HCT116 (cell line): ENCODE data around the gene PLK5. TPM values are rescaled to one million over a fixed set of nuclear protein-coding genes. Genes with fewer than 3 reads are reported as not detected.

Source experiments
- ATAC-seq: fragments of 200-7000 bp; cut with Tn5 transposase; 2 replicates; pipeline ENCODE4 v1.9.1; 2020; ENCODE audit warnings: mild to moderate bottlenecking, moderate library complexity
- BruUV-seq: library from RNA; stranded (reverse); fragments of 400-500 nt; replicated peaks from 2 replicates; lab custom pipeline; 2021; lab: Mats Ljungman, UMichigan
- CTCF ChIA-PET: fragments of 300-600 bp; sonication (Branson Sonifier 250); formaldehyde crosslinking; loops from one replicate; lab custom pipeline; 2021; ENCODE audit warnings: antibody characterized with exemption; lab: Charles Lee
- POLR2A ChIA-PET: fragments of 300-600, 350-600 bp; sonication (Branson Sonifier 250); formaldehyde crosslinking; loops from one replicate; lab custom pipeline; 2021; ENCODE audit warnings: antibody characterized with exemption; lab: Charles Lee
- RAD21 ChIA-PET, 2 experiments: fragments of 300-600 bp; sonication (Branson Sonifier 250); formaldehyde crosslinking; loops; one replicate each; lab custom pipeline; 2023; ENCODE audit warnings: low total read pairs in 2 of 2; ENCODE audit not compliant: uncharacterized antibody in 2 of 2, unreplicated experiment in 2 of 2, low non-redundant PET in 1 of 2; lab: Charles Lee
- DNase-seq: peaks from one replicate; pipeline ENCODE4 v3.0.0-alpha.2; 2010; ENCODE audit warnings: low read depth, low spot score
- H2AFZ ChIP-seq: fragments of 200-600 bp; shearing (Covaris generic), sonication (generic); 2 replicates; pipeline ENCODE4 v1.6.1; 2017; ENCODE audit warnings: low read depth, mixed run types, mixed read lengths, antibody characterized with exemption, low read length; ENCODE audit not compliant: poor library complexity, severe bottlenecking
- H3K27ac ChIP-seq: 2 replicates; pipeline ENCODE4 v1.5.1; 2012; ENCODE audit warnings: low read depth, low read length
- H3K27me3 ChIP-seq: fragments of 200-600 bp; sonication (generic); 2 replicates; pipeline ENCODE4 v1.6.1; 2016; ENCODE audit warnings: mixed run types, low read length, mixed read lengths; ENCODE audit not compliant: insufficient read depth
- H3K36me3 ChIP-seq, 2 experiments: fragments of 200-500 bp in 1 of 2; fragments of 200-600 bp in 1 of 2; sonication (Bioruptor generic) in 1 of 2; sonication (generic) in 1 of 2; 2 replicates each; pipeline versions ENCODE4 v1.5.1 to v1.6.1; 2014 to 2016; ENCODE audit warnings: low read length in 2 of 2, inconsistent platforms in 1 of 2, mixed read lengths in 1 of 2, mixed run types in 1 of 2; ENCODE audit not compliant: insufficient read depth in 2 of 2, control insufficient read depth in 1 of 2
- H3K4me1 ChIP-seq, 2 experiments: fragments of 200-600 bp in 1 of 2; sonication (generic) in 1 of 2; 2 replicates each; pipeline versions ENCODE4 v1.5.1 to v1.6.1; 2012 to 2017; ENCODE audit warnings: low read length in 2 of 2, inconsistent platforms in 1 of 2, mild to moderate bottlenecking in 1 of 2, mixed read lengths in 1 of 2, mixed run types in 1 of 2, moderate library complexity in 1 of 2; ENCODE audit not compliant: insufficient read depth in 2 of 2, control insufficient read depth in 1 of 2
- H3K4me2 ChIP-seq: fragments of 200-600 bp; sonication (generic); 2 replicates; pipeline ENCODE4 v1.6.1; 2017; ENCODE audit warnings: mixed run types, low read length, mixed read lengths
- H3K4me3 ChIP-seq, 2 experiments: fragments of 200-600 bp in 1 of 2; sonication (generic) in 1 of 2; replicated peaks in 1 of 2; 2 replicates each; pipeline ENCODE4 v1.5.1; 2011 to 2016; ENCODE audit warnings: low read length in 2 of 2, control low read depth in 1 of 2, low read depth in 1 of 2, mild to moderate bottlenecking in 1 of 2, mixed read lengths in 1 of 2, mixed run types in 1 of 2
- H3K79me2 ChIP-seq: fragments of 200-600 bp; sonication (generic); 2 replicates; pipeline ENCODE4 v1.6.1; 2017; ENCODE audit warnings: mild to moderate bottlenecking, mixed run types, low read length, moderate library complexity, mixed read lengths; ENCODE audit not compliant: insufficient read depth
- H3K9ac ChIP-seq: fragments of 200-600 bp; sonication (generic); 2 replicates; pipeline ENCODE4 v1.6.1; 2016; ENCODE audit warnings: low read length, mixed read lengths
- H3K9me2 ChIP-seq: fragments of 200-600 bp; sonication (generic), shearing (Covaris generic); 2 replicates; pipeline ENCODE4 v1.6.1; 2017; ENCODE audit warnings: mixed run types, mild to moderate bottlenecking, moderate library complexity; ENCODE audit not compliant: insufficient read depth
- H3K9me3 ChIP-seq, 2 experiments: fragments of 200-500 bp in 1 of 2; fragments of 200-600 bp in 1 of 2; sonication (Bioruptor generic) in 1 of 2; sonication (generic) in 1 of 2; 2 replicates each; pipeline ENCODE4 v1.6.1; 2014 to 2017; ENCODE audit warnings: low read length in 2 of 2, mixed read lengths in 2 of 2, inconsistent platforms in 1 of 2, low read depth in 1 of 2, mild to moderate bottlenecking in 1 of 2, mixed run types in 1 of 2, moderate library complexity in 1 of 2; ENCODE audit not compliant: control insufficient read depth in 1 of 2, insufficient read depth in 1 of 2
- H4K20me1 ChIP-seq: fragments of 200-600 bp; sonication (generic), shearing (Covaris generic); 2 replicates; pipeline ENCODE4 v1.6.1; 2017; ENCODE audit warnings: mixed run types, mild to moderate bottlenecking, moderate library complexity; ENCODE audit not compliant: insufficient read depth
- CTCF ChIP-seq, 3 experiments: fragments of 200-600 bp in 1 of 3; sonication (generic) in 1 of 3; IDR thresholded peaks in 2 of 3; conservative IDR thresholded peaks in 1 of 3; 2 replicates each; pipeline ENCODE4 v1.5.1; 2012 to 2017; ENCODE audit warnings: low read depth in 2 of 3, low read length in 2 of 3, antibody characterized with exemption in 1 of 3, borderline replicate concordance in 1 of 3, control low read depth in 1 of 3, mild to moderate bottlenecking in 1 of 3, mixed read lengths in 1 of 3, mixed run types in 1 of 3, moderate library complexity in 1 of 3; ENCODE audit not compliant: insufficient read depth in 1 of 3
- ELF1 ChIP-seq: IDR thresholded peaks from 2 replicates; pipeline ENCODE4 v1.6.1; 2012; ENCODE audit warnings: low read depth, borderline replicate concordance
- EZH2phosphoT487 ChIP-seq: fragments of 200-600 bp; IDR thresholded peaks from 2 replicates; pipeline ENCODE4 v1.6.1; 2018; ENCODE audit warnings: antibody characterized with exemption, borderline replicate concordance
- POLR2AphosphoS5 ChIP-seq: IDR thresholded peaks from 2 replicates; pipeline ENCODE4 v1.6.1; 2011; ENCODE audit warnings: mild to moderate bottlenecking, low read depth, low read length, moderate library complexity
- RAD21 ChIP-seq: IDR thresholded peaks from 2 replicates; pipeline ENCODE4 v1.6.1; 2012; ENCODE audit warnings: low read depth, mild to moderate bottlenecking
- REST ChIP-seq: IDR thresholded peaks from 2 replicates; pipeline ENCODE4 v1.6.1; 2012; ENCODE audit warnings: low read depth
- SP1 ChIP-seq: IDR thresholded peaks from 2 replicates; pipeline ENCODE4 v1.6.1; 2012; ENCODE audit warnings: low read depth
- intact Hi-C: fragments of 100-400 bp; cut with micrococcal nuclease; formaldehyde crosslinking; loops from 2 replicates; pipeline ENCODE4 v1.10.0; 2022
- total RNA-seq: library from RNA; stranded (reverse); gene quantifications from one replicate; pipeline ENCODE4 v1.2.1, GENCODE V29; 2021; ENCODE audit not compliant: unreplicated experiment
- TF ChIP-seq, protein P1 (sequence below): IDR thresholded peaks from 2 replicates; pipeline ENCODE4 v1.6.1; 2012
- TF ChIP-seq, protein P2 (sequence below): IDR thresholded peaks from 2 replicates; pipeline ENCODE4 v1.6.1; 2012
- TF ChIP-seq, protein P3 (sequence below): IDR thresholded peaks from 2 replicates; pipeline ENCODE4 v1.6.1; 2011; ENCODE audit warnings: mild to moderate bottlenecking, low read length, moderate library complexity; ENCODE audit not compliant: insufficient replicate concordance; ENCODE audit errors: extremely low read depth

Gene PLK5
- total RNA-seq, 1 experiment from 2014 or later: not detected

GRCh38 chr19:1478934-1479707, 44.8 kb upstream of the PLK5 start, which contains the start of gene C19orf25 (continued):
- TF ChIP-seq, protein P1, sequence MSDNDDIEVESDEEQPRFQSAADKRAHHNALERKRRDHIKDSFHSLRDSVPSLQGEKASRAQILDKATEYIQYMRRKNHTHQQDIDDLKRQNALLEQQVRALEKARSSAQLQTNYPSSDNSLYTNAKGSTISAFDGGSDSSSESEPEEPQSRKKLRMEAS: peak; percentile 96
- TF ChIP-seq, protein P2, sequence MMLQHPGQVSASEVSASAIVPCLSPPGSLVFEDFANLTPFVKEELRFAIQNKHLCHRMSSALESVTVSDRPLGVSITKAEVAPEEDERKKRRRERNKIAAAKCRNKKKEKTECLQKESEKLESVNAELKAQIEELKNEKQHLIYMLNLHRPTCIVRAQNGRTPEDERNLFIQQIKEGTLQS: no peak
- TF ChIP-seq CTCF (IDR thresholded peaks at IDR 0.05 in 2 of 3, conservative IDR thresholded peaks at IDR 0.05 in 1 of 3; ENCODE audit: borderline replicate concordance in 1 of 3, insufficient read depth in 1 of 3, low read depth in 2 of 3, low read length in 2 of 3): no peak
- TF ChIP-seq SP1: peak; percentile 86
- TF ChIP-seq, protein P3, sequence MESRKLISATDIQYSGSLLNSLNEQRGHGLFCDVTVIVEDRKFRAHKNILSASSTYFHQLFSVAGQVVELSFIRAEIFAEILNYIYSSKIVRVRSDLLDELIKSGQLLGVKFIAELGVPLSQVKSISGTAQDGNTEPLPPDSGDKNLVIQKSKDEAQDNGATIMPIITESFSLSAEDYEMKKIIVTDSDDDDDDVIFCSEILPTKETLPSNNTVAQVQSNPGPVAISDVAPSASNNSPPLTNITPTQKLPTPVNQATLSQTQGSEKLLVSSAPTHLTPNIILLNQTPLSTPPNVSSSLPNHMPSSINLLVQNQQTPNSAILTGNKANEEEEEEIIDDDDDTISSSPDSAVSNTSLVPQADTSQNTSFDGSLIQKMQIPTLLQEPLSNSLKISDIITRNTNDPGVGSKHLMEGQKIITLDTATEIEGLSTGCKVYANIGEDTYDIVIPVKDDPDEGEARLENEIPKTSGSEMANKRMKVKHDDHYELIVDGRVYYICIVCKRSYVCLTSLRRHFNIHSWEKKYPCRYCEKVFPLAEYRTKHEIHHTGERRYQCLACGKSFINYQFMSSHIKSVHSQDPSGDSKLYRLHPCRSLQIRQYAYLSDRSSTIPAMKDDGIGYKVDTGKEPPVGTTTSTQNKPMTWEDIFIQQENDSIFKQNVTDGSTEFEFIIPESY: no peak

GRCh38 chr19:1481224-1481892, 42.5 kb upstream of the PLK5 start:
- BruUV-seq: no TSS peak
- no peaks in the 10 kb centered on the region for H4K20me1 ChIP-seq
- H3K27me3 ChIP-seq: no peaks in the 10 kb centered on the region
- H2AFZ ChIP-seq: no peak overlapping the region
- no peak overlapping the region for H3K4me2 ChIP-seq
- no peak overlapping the region for H3K27ac ChIP-seq
- H3K9me3 ChIP-seq: no peaks in the 10 kb centered on the region
- intact Hi-C loops: no loop called here
- POLR2A ChIA-PET: no interaction called here
- no peak for ATAC-seq
- no peak overlapping the region for H3K9ac ChIP-seq
- H3K4me1 ChIP-seq: peaks cover 5 to 21% of the 10 kb centered on the region in 2 experiments; a peak in 3 of 4 replicates
- H3K9me2 ChIP-seq: no peaks in the 10 kb centered on the region
- H3K79me2 ChIP-seq: peaks cover 25% of the 10 kb centered on the region
- CTCF ChIA-PET: no interaction called here
- RAD21 ChIA-PET: no interaction called here
- DNase-seq: no peak
- H3K36me3 ChIP-seq: peaks cover 0 to 5% of the 10 kb centered on the region in 2 experiments; a peak in 2 of 4 replicates
- no peak overlapping the region for H3K4me3 ChIP-seq
- TF ChIP-seq ELF1 (no peak), EZH2phosphoT487 (no peak), REST (no peak), RAD21 (no peak), POLR2AphosphoS5 (no peak)
- TF ChIP-seq, protein P1: no peak
